Measurements from ENCODE around the gene CRYBA2.

DNA sequence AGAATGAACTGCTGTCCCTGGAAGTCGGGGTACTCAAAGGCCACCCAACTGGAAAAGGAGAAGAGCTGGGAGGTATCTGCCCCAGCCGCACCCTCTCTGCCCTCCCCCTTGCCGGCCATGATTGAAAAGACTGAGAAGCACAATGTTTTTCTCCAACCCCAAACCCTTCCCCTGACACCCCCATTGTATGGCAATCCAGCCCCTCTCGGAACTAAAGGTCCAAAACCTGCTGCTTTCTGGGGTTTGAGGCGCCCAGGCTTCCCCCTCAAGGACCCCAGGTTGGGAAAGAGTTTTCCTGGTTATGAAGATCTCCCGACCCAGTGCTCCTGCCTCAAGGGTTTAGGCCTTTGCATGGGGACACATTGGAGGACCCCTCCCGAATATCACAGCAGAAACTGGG lies 1.0 kb downstream of the CRYBA2 start:
- TF ChIP-seq EZH2phosphoT487 (IDR thresholded peaks at IDR 0.05; ENCODE audit: low read depth, severe bottlenecking, unreplicated experiment) (no peak), EZH2 (IDR thresholded peaks at IDR 0.05; ENCODE audit: borderline replicate concordance) (no peak)
- TF ChIP-seq, protein P1, sequence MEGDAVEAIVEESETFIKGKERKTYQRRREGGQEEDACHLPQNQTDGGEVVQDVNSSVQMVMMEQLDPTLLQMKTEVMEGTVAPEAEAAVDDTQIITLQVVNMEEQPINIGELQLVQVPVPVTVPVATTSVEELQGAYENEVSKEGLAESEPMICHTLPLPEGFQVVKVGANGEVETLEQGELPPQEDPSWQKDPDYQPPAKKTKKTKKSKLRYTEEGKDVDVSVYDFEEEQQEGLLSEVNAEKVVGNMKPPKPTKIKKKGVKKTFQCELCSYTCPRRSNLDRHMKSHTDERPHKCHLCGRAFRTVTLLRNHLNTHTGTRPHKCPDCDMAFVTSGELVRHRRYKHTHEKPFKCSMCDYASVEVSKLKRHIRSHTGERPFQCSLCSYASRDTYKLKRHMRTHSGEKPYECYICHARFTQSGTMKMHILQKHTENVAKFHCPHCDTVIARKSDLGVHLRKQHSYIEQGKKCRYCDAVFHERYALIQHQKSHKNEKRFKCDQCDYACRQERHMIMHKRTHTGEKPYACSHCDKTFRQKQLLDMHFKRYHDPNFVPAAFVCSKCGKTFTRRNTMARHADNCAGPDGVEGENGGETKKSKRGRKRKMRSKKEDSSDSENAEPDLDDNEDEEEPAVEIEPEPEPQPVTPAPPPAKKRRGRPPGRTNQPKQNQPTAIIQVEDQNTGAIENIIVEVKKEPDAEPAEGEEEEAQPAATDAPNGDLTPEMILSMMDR (IDR thresholded peaks at IDR 0.05; ENCODE audit: poor library complexity), result no peak

All from hepatocyte (in vitro differentiated cells).